Ovary (tissue), 9 donors: ENCODE measurements around the gene EPS8L1. TPM values are rescaled to one million over a fixed set of nuclear protein-coding genes. Genes with fewer than 3 reads are reported as not detected.
"Not testable (repeated sequence)": the region's sequence is repeated elsewhere in the genome, so short reads cannot be mapped to it uniquely, and the experiment has no call there.

Source experiments
- DNase-seq, 5 donors: peaks; one replicate each; pipeline ENCODE4 v3.0.0-alpha.2; 2019 to 2020
- H3K27ac ChIP-seq, 2 donors: fragments of 200-600 bp; one replicate each; pipeline versions ENCODE4 v1.5.1 to v1.8.0; 2019 to 2022
- H3K27me3 ChIP-seq: fragments of 200-600 bp; one replicate; pipeline ENCODE4 v1.8.0; 2022
- H3K36me3 ChIP-seq: fragments of 200-600 bp; sonication (generic); one replicate; pipeline ENCODE4 v1.5.1; 2019
- H3K4me1 ChIP-seq: one replicate; pipeline ENCODE4 v1.8.1; 2013; ENCODE audit warnings: mild to moderate bottlenecking, moderate library complexity; ENCODE audit not compliant: insufficient read depth
- H3K4me3 ChIP-seq: fragments of 200-600 bp; sonication (generic); one replicate; pipeline ENCODE4 v1.5.1; 2017
- H3K9me3 ChIP-seq, 2 donors: fragments of 200-600 bp in 1 of 2; sonication (generic) in 1 of 2; one replicate each; pipeline versions ENCODE4 v1.5.1 to v1.8.1; 2013 to 2019; ENCODE audit warnings: mild to moderate bottlenecking in 1 of 2, moderate library complexity in 1 of 2
- CTCF ChIP-seq, 3 donors: fragments of 450-650 bp in 2 of 3; fragments of 200-600 bp in 1 of 3; IDR thresholded peaks; one replicate each; pipeline versions ENCODE4 v1.5.1 to v1.8.0; 2016 to 2022; ENCODE audit warnings: antibody characterized with exemption in 3 of 3, mild to moderate bottlenecking in 1 of 3
- EP300 ChIP-seq: sonication (generic); formaldehyde crosslinking; IDR thresholded peaks from one replicate; pipeline ENCODE4 v1.6.1; 2017; ENCODE audit warnings: antibody characterized with exemption
- POLR2A ChIP-seq: fragments of 450-650 bp; IDR thresholded peaks from one replicate; pipeline ENCODE4 v1.6.1; 2017; ENCODE audit warnings: antibody characterized with exemption, mild to moderate bottlenecking, moderate library complexity
- WGBS, 3 donors: extraction: QIAGEN DNeasy Blood & Tissue Kit in 1 of 3; methylation state at CpG; one replicate each; pipeline versions ENCODE4 v1.1.5 to v1.1.7; 2013 to 2017; 5-methylcytosine and 5-hydroxymethylcytosine counted together
- intact Hi-C, 4 donors: fragments of 100-400 bp; cut with DNase I; formaldehyde crosslinking; loops; one replicate each; pipeline versions ENCODE4 v1.11.0 to v1.15.1; 2022 to 2023
- polyA plus RNA-seq, 2 donors: library from polyadenylated mRNA; stranded (reverse); fragments of 200-250 nt in 1 of 2; fragments of 350-450 nt in 1 of 2; fragmentation: Illumina TruSeq in 1 of 2; extraction: RNeasy Lipid Tissue Mini Kit (QIAGEN cat#74804) in 1 of 2; gene quantifications; one replicate each; pipeline ENCODE4 v1.2.3, GENCODE V29; 2013 to 2014
- total RNA-seq, 7 donors: library from RNA; depleted of rRNA in 2 of 7; stranded (reverse); fragments of >200 nt in 2 of 7; fragmentation: NEBNext Ultra II Directional in 3 of 7; extraction: Animal tissue kit (Norgen Biotek cat#: 25700) in 3 of 7; gene quantifications; one replicate each; pipeline versions ENCODE4 v1.1.0 to v1.2.4, GENCODE V29; 2016 to 2023
- donor health status: DM: no; HTN: no; CAD: no; lungs with moderate emphysema.
- donor health status: DM: no; HTN: no; CAD: no.
- donor health status: Bipolar disorder and iron deficiency.
- donor health status: DM: yes; HTN: yes; CAD: no.
- donor health status: DM: no; HTN: no; CAD: no.
- donor health status: DM: yes; HTN: yes; CAD: no.

EPS8L1 gene
- total and polyA plus RNA-seq, 9 donors = 0.87 to 142 (median 5.1) TPM

GRCh38 chr19:55062735-55063491 is 12.8 kb upstream of the EPS8L1 start, which contains the start of gene RDH13:
Gene RDH13 (minus strand): TSS chr19:55063148. CDS start chr19:55063032, 116 bp downstream.
- Histone ChIP-seq H3K27ac (peak within 1 kb of the TSS in 1 of 2 donors; percentile 11), H3K4me3 (peak within 1 kb of the TSS; percentile 81), H3K9me3 (no peaks in the 10 kb centered on the region), H3K27me3 (no peaks in the 10 kb centered on the region), H3K36me3 (no peaks in the 10 kb centered on the region), H3K4me1 (peaks cover 4% of the 10 kb centered on the region)
- 1 to 2% (median 1%) methylated on average over 54 to 70 of the region's 70 CpGs for WGBS, 3 donors
- intact Hi-C loops = no loop called here
- TF ChIP-seq CTCF (IDR thresholded peaks at IDR 0.05) (no peak), POLR2A (peak; percentile 15), EP300 (no peak)
- DNase-seq = peak; percentile 91 to 98 (median 98)

GRCh38 chr19:55063492-55063843 is 12.2 kb upstream of the EPS8L1 start:
- Histone ChIP-seq H3K27ac (peak overlapping the region in 1 of 2 donors; percentile 11), H3K27me3 (no peaks in the 10 kb centered on the region), H3K9me3 (no peaks in the 10 kb centered on the region), H3K36me3 (no peaks in the 10 kb centered on the region), H3K4me3 (peak overlapping the region; percentile 81), H3K4me1 (peaks cover 4% of the 10 kb centered on the region)
- DNase-seq = no peak
- TF ChIP-seq EP300 = no peak
- TF ChIP-seq CTCF (IDR thresholded peaks at IDR 0.05) = no peak
- no peak for TF ChIP-seq POLR2A
- intact Hi-C loops = no loop called here
- 48 to 71% (median 68%) methylated on average over 3 of the region's 3 CpGs for WGBS, 3 donors

GRCh38 chr19:55065516-55065915 is 10.2 kb upstream of the EPS8L1 start:
- H3K27me3 ChIP-seq, H3K27ac ChIP-seq, H3K4me3 ChIP-seq, DNase-seq, H3K4me1 ChIP-seq, H3K9me3 ChIP-seq, intact Hi-C loops, H3K36me3 ChIP-seq: not testable (repeated sequence)
- WGBS, 3 donors = 72 to 79% (median 74%) methylated on average over 9 of the region's 9 CpGs

GRCh38 chr19:55066107-55066709 is 9.5 kb upstream of the EPS8L1 start:
- H3K27ac ChIP-seq = no peak overlapping the region
- H3K9me3 ChIP-seq = no peaks in the 10 kb centered on the region
- H3K27me3 ChIP-seq = no peaks in the 10 kb centered on the region
- no peak overlapping the region for H3K4me3 ChIP-seq
- intact Hi-C loops = no loop called here
- no peak for DNase-seq
- H3K4me1 ChIP-seq = peaks cover 4% of the 10 kb centered on the region
- 10 to 20% (median 19%) methylated on average over 2 of the region's 2 CpGs for WGBS, 3 donors
- TF ChIP-seq CTCF (IDR thresholded peaks at IDR 0.05) (no peak), POLR2A (no peak)
- no peaks in the 10 kb centered on the region for H3K36me3 ChIP-seq

GRCh38 chr19:55067869-55068268 is 7.8 kb upstream of the EPS8L1 start:
- Histone ChIP-seq H3K9me3 (peaks cover 0 to 3% of the 10 kb centered on the region in 2 donors), H3K27me3 (no peaks in the 10 kb centered on the region), H3K4me1 (no peaks in the 10 kb centered on the region), H3K36me3 (no peaks in the 10 kb centered on the region), H3K4me3 (no peak overlapping the region), H3K27ac (no peak overlapping the region)
- intact Hi-C loops = no loop called here
- TF ChIP-seq CTCF (IDR thresholded peaks at IDR 0.05) (no peak), POLR2A (no peak), EP300 (no peak)
- DNase-seq = no peak
- WGBS, 3 donors = 21 to 38% (median 35%) methylated on average over 3 of the region's 3 CpGs
